H9 (cell line): Measurements from ENCODE around the gene EGFR. TPM values are rescaled to one million over a fixed set of nuclear protein-coding genes. Genes with fewer than 3 reads are reported as not detected.

Experiments used
- DNase-seq: peaks from one replicate; pipeline ENCODE4 v3.0.0-alpha.2; 2017
- H2AFZ ChIP-seq: one replicate; pipeline ENCODE4 v1.6.1; 2013; ENCODE audit warnings: mild to moderate bottlenecking, low read length, control low read depth, moderate library complexity
- H2AK5ac ChIP-seq: 2 replicates; pipeline ENCODE4 v1.6.1; 2013; ENCODE audit warnings: low read length, control low read depth, mixed read lengths; ENCODE audit not compliant: insufficient read length
- H2BK120ac ChIP-seq: one replicate; pipeline ENCODE4 v1.6.1; 2013; ENCODE audit warnings: low read depth, mild to moderate bottlenecking, low read length, control low read depth, inconsistent platforms; ENCODE audit not compliant: poor library complexity, severe bottlenecking
- H2BK12ac ChIP-seq: 2 replicates; pipeline ENCODE4 v1.6.1; 2013; ENCODE audit warnings: low read length, control low read depth, mixed read lengths, low read depth; ENCODE audit not compliant: insufficient read length
- H2BK15ac ChIP-seq: 2 replicates; pipeline ENCODE4 v1.6.1; 2013; ENCODE audit warnings: low read depth, low read length, control low read depth
- H2BK20ac ChIP-seq: one replicate; pipeline ENCODE4 v1.6.1; 2013; ENCODE audit warnings: low read depth, mild to moderate bottlenecking, low read length, control low read depth, inconsistent platforms; ENCODE audit not compliant: poor library complexity, severe bottlenecking
- H2BK5ac ChIP-seq: 2 replicates; pipeline ENCODE4 v1.6.1; 2013; ENCODE audit warnings: low read length, control low read depth, mixed read lengths; ENCODE audit not compliant: insufficient read length
- H3K14ac ChIP-seq: 2 replicates; pipeline ENCODE4 v1.6.1; 2013; ENCODE audit warnings: low read length, control low read depth; ENCODE audit not compliant: insufficient read depth
- H3K18ac ChIP-seq: 2 replicates; pipeline ENCODE4 v1.6.1; 2013; ENCODE audit warnings: low read depth, mild to moderate bottlenecking, mixed read lengths, low read length, control low read depth; ENCODE audit not compliant: insufficient read length
- H3K23ac ChIP-seq: 2 replicates; pipeline ENCODE4 v1.6.1; 2013; ENCODE audit warnings: low read length, control low read depth, mixed read lengths, low read depth; ENCODE audit not compliant: insufficient read length
- H3K23me2 ChIP-seq: 2 replicates; pipeline ENCODE4 v1.6.1; 2013; ENCODE audit warnings: low read depth, mild to moderate bottlenecking, mixed read lengths, low read length, control low read depth; ENCODE audit not compliant: insufficient read length, poor library complexity, severe bottlenecking
- H3K27ac ChIP-seq: 2 replicates; pipeline ENCODE4 v1.5.1; 2013; ENCODE audit warnings: low read length, control low read depth, mixed read lengths, low read depth; ENCODE audit not compliant: insufficient read length
- H3K27me3 ChIP-seq: 2 replicates; pipeline ENCODE4 v1.6.1; 2013; ENCODE audit warnings: low read length, control low read depth, inconsistent platforms; ENCODE audit not compliant: insufficient read depth
- H3K4ac ChIP-seq: 2 replicates; pipeline ENCODE4 v1.6.1; 2013; ENCODE audit warnings: low read depth, mild to moderate bottlenecking, control low read depth, inconsistent platforms, low read length, moderate library complexity
- H3K4me1 ChIP-seq: 2 replicates; pipeline ENCODE4 v1.6.1; 2013; ENCODE audit warnings: low read length, control low read depth, inconsistent platforms; ENCODE audit not compliant: insufficient read depth
- H3K4me2 ChIP-seq: 2 replicates; pipeline ENCODE4 v1.6.1; 2013; ENCODE audit warnings: low read length, control low read depth, mixed read lengths; ENCODE audit not compliant: insufficient read length, insufficient read depth
- H3K56ac ChIP-seq: 2 replicates; pipeline ENCODE4 v1.6.1; 2013; ENCODE audit warnings: low read depth, mild to moderate bottlenecking, mixed read lengths, low read length, control low read depth; ENCODE audit not compliant: insufficient read length
- H3K79me1 ChIP-seq: 2 replicates; pipeline ENCODE4 v1.6.1; 2013; ENCODE audit warnings: low read depth, mild to moderate bottlenecking, moderate library complexity, low read length, control low read depth, inconsistent platforms; ENCODE audit not compliant: insufficient read depth, poor library complexity, severe bottlenecking
- H3K79me2 ChIP-seq: 2 replicates; pipeline ENCODE4 v1.6.1; 2013; ENCODE audit warnings: low read length, control low read depth, inconsistent platforms; ENCODE audit not compliant: insufficient read depth
- H3K9ac ChIP-seq: 2 replicates; pipeline ENCODE4 v1.6.1; 2013; ENCODE audit warnings: low read length, control low read depth, mixed read lengths; ENCODE audit not compliant: insufficient read length; ENCODE audit errors: extremely low read depth
- H3K9me3 ChIP-seq: one replicate; pipeline ENCODE4 v1.6.1; 2013; ENCODE audit warnings: low read depth, low read length, inconsistent platforms; ENCODE audit not compliant: control insufficient read depth
- H3T11ph ChIP-seq: one replicate; pipeline ENCODE4 v1.6.1; 2013; ENCODE audit warnings: mild to moderate bottlenecking, low read length, control low read depth, inconsistent platforms
- H4K20me1 ChIP-seq: one replicate; pipeline ENCODE4 v1.6.1; 2013; ENCODE audit not compliant: control insufficient read depth, insufficient read length, insufficient read depth
- H4K5ac ChIP-seq: 2 replicates; pipeline ENCODE4 v1.6.1; 2013; ENCODE audit warnings: low read depth, mild to moderate bottlenecking, mixed read lengths, low read length, control low read depth; ENCODE audit not compliant: insufficient read length
- H4K8ac ChIP-seq: replicated peaks from 2 replicates; pipeline ENCODE4 v1.6.1; 2013; ENCODE audit warnings: low read length, control low read depth, mixed read lengths, low read depth; ENCODE audit not compliant: insufficient read length
- H4K91ac ChIP-seq: 2 replicates; pipeline ENCODE4 v1.6.1; 2013; ENCODE audit warnings: low read depth, mild to moderate bottlenecking, moderate library complexity, mixed read lengths, low read length, control low read depth; ENCODE audit not compliant: insufficient read length
- H3K27ac Mint-ChIP-seq, 3 experiments: 2 replicates in 2 of 3; 3 replicates in 1 of 3; pipeline ENCODE4 v1.8.0; 2020 to 2021; ENCODE audit warnings: mixed read lengths in 3 of 3, mild to moderate bottlenecking in 1 of 3, moderate library complexity in 1 of 3
- H3K27me3 Mint-ChIP-seq: 2 replicates; pipeline ENCODE4 v1.8.0; 2021; ENCODE audit warnings: low read depth, mild to moderate bottlenecking, moderate library complexity, mixed read lengths
- H3K36me3 Mint-ChIP-seq, 3 experiments: 2 replicates in 2 of 3; 3 replicates in 1 of 3; pipeline ENCODE4 v1.8.0; 2020 to 2021; ENCODE audit warnings: low read depth in 3 of 3, mixed read lengths in 3 of 3; ENCODE audit not compliant: insufficient read depth in 1 of 3
- H3K4me1 Mint-ChIP-seq, 2 experiments: 2 replicates each; pipeline ENCODE4 v1.8.0; 2020; ENCODE audit warnings: mixed read lengths in 2 of 2
- H3K4me3 Mint-ChIP-seq, 2 experiments: 2 replicates in 1 of 2; 3 replicates in 1 of 2; pipeline ENCODE4 v1.8.0; 2020 to 2021; ENCODE audit warnings: mild to moderate bottlenecking in 2 of 2, mixed read lengths in 2 of 2, moderate library complexity in 1 of 2
- H3K9me3 Mint-ChIP-seq, 2 experiments: 2 replicates in 1 of 2; 3 replicates in 1 of 2; pipeline ENCODE4 v1.8.0; 2020; ENCODE audit warnings: mild to moderate bottlenecking in 2 of 2, mixed read lengths in 2 of 2, moderate library complexity in 1 of 2
- WGBS: extraction: QIAGEN DNeasy Blood & Tissue Kit; methylation state at CpG from one replicate; pipeline ENCODE4 v1.1.7; 2013; ENCODE audit warnings: missing lambda C conversion rate, low lambda C conversion rate, mixed read lengths; ENCODE audit not compliant: insufficient read length; ENCODE audit errors: extremely low coverage; 5-methylcytosine and 5-hydroxymethylcytosine counted together
- total RNA-seq: library from RNA; stranded (reverse); gene quantifications from 2 replicates; pipeline ENCODE4 v1.2.1, GENCODE V29; 2021
- TF ChIP-seq, protein P1 (sequence below): fragments of 200-600 bp; sonication (generic); conservative IDR thresholded peaks from 3 replicates; pipeline ENCODE4 v1.8.0; 2021; ENCODE audit warnings: antibody characterized with exemption, mild to moderate bottlenecking

Gene EGFR
- total RNA-seq, 1 experiment from 2014 or later = 3.3 TPM

DNA sequence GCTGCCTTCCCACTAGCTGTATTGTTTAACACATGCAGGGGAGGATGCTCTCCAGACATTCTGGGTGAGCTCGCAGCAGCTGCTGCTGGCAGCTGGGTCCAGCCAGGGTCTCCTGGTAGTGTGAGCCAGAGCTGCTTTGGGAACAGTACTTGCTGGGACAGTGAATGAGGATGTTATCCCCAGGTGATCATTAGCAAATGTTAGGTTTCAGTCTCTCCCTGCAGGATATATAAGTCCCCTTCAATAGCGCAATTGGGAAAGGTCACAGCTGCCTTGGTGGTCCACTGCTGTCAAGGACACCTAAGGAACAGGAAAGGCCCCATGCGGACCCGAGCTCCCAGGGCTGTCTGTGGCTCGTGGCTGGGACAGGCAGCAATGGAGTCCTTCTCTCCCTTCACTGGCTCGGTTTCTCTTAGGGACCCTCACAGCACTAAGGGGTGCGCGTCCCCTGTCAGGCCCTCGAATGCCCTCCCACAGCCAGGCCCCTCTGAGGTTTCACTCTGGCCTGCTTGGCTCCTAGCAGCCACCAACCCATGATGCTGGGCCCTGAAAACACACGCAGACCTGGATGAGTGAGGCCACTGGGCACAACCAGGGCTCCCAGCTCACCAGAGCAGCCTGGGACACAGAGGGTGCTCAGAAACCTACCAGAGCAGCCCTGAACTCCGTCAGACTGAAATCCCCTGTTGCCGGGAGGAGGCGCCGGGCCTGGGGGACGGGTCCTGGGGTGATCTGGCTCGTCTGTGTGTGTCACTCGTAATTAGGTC is 173.3 kb downstream of the EGFR start:
- Histone ChIP-seq H2BK20ac (no peak overlapping the region), H2BK15ac (no peak overlapping the region), H3K79me1 (no peaks in the 10 kb centered on the region), H3K4me2 (no peak overlapping the region), H3K14ac (peak overlapping the region; percentile 31; the same call in 1 of the 2 replicates), H3K9ac (no peak overlapping the region), H4K8ac (no peak overlapping the region), H3K23me2 (no peaks in the 10 kb centered on the region), H4K91ac (no peak overlapping the region), H3K79me2 (no peaks in the 10 kb centered on the region), H3K9me3 (no peaks in the 10 kb centered on the region), H3K27me3 (no peaks in the 10 kb centered on the region), H2AFZ (no peak overlapping the region), H4K20me1 (peaks cover 2% of the 10 kb centered on the region), H3K56ac (no peak overlapping the region), H2BK12ac (no peak overlapping the region), H3K4me1 (peaks cover 28% of the 10 kb centered on the region), H2BK120ac (no peak overlapping the region), H4K5ac (no peak overlapping the region), H3T11ph (no peak overlapping the region), H3K4ac (no peak overlapping the region), H3K18ac (no peak overlapping the region), H2AK5ac (no peak overlapping the region), H3K27ac (no peak overlapping the region), H3K23ac (no peak overlapping the region), H2BK5ac (no peak overlapping the region)
- H3K27me3 Mint-ChIP-seq = peaks cover 1% of the 10 kb centered on the region; the same call in 1 of the 2 replicates
- no peaks in the 10 kb centered on the region for H3K9me3 Mint-ChIP-seq
- H3K4me1 Mint-ChIP-seq = peaks cover 62 to 69% of the 10 kb centered on the region in 2 experiments
- no CpG with 5 or more reads among the region's 17 CpGs for WGBS
- DNase-seq = peak; percentile 57
- no peaks in the 10 kb centered on the region; a peak in 1 of 7 replicates for H3K36me3 Mint-ChIP-seq
- H3K27ac Mint-ChIP-seq = peak overlapping the region in 2 of 3 experiments; percentile 45 to 63; a peak in 2 of 7 replicates
- TF ChIP-seq, protein P1, sequence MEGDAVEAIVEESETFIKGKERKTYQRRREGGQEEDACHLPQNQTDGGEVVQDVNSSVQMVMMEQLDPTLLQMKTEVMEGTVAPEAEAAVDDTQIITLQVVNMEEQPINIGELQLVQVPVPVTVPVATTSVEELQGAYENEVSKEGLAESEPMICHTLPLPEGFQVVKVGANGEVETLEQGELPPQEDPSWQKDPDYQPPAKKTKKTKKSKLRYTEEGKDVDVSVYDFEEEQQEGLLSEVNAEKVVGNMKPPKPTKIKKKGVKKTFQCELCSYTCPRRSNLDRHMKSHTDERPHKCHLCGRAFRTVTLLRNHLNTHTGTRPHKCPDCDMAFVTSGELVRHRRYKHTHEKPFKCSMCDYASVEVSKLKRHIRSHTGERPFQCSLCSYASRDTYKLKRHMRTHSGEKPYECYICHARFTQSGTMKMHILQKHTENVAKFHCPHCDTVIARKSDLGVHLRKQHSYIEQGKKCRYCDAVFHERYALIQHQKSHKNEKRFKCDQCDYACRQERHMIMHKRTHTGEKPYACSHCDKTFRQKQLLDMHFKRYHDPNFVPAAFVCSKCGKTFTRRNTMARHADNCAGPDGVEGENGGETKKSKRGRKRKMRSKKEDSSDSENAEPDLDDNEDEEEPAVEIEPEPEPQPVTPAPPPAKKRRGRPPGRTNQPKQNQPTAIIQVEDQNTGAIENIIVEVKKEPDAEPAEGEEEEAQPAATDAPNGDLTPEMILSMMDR = no peak
- H3K4me3 Mint-ChIP-seq = no peak overlapping the region; a peak in 1 of 5 replicates
